Lung microvascular endothelial cell (primary cell): ENCODE results near the gene OR13F1. TPM values are rescaled to one million over a fixed set of nuclear protein-coding genes. Genes with fewer than 3 reads are reported as not detected.
"Not testable (repeated sequence)": the region's sequence is repeated elsewhere in the genome, so short reads cannot be mapped to it uniquely, and the experiment has no call there.

Source experiments
- DNase-seq, 2 donors: peaks; one replicate each; pipeline versions ENCODE4 v3.0.0 to v3.0.0-alpha.2; 2010; ENCODE audit warnings: low read depth in 2 of 2
- total RNA-seq: library from RNA; depleted of rRNA; stranded (reverse); fragments of >200 nt; gene quantifications from 2 replicates; pipeline ENCODE4 v1.2.1, GENCODE V29; 2014

OR13F1 gene
- total RNA-seq, result not detected in 2 replicates

- DNase-seq, result no peak
Observed at GRCh38 chr9:104503963-104504362, at the start of gene OR13F1. OR13F1 (plus strand) TSS chr9:104504263; CDS start chr9:104504263, 0 bp downstream.

- no peak for DNase-seq
Observed at GRCh38 chr9:104456831-104457230, 47.2 kb upstream of the OR13F1 start.

- DNase-seq, result no peak
Observed at GRCh38 chr9:104463864-104464263, 40.2 kb upstream of the OR13F1 start.

- DNase-seq, result no peak
Observed at GRCh38 chr9:104468261-104468660, 35.8 kb upstream of the OR13F1 start.

- DNase-seq, result no peak
Observed at GRCh38 chr9:104482921-104483570, 21.0 kb upstream of the OR13F1 start.

- DNase-seq, result no peak
Observed at GRCh38 chr9:104485014-104485413, 19.0 kb upstream of the OR13F1 start.

GRCh38 chr9:104494808-104495207 lies 9.3 kb upstream of the OR13F1 start:
- DNase-seq, result no peak

GRCh38 chr9:104503440-104503839 lies 623 bp upstream of the OR13F1 start:
- DNase-seq, result no peak

GRCh38 chr9:104506565-104506964 lies 2.5 kb downstream of the OR13F1 start:
- no peak for DNase-seq

- no peak for DNase-seq
Observed at GRCh38 chr9:104514901-104515300, 10.8 kb downstream of the OR13F1 start.

- not testable (repeated sequence) for DNase-seq
Observed at GRCh38 chr9:104520241-104520640, 16.2 kb downstream of the OR13F1 start.

- DNase-seq, result no peak
Observed at GRCh38 chr9:104527109-104527508, 23.0 kb downstream of the OR13F1 start, which contains the start of gene OR13C4. OR13C4 (minus strand) TSS chr9:104527209; CDS start chr9:104527209, 0 bp downstream.

GRCh38 chr9:104536756-104537155 lies 32.7 kb downstream of the OR13F1 start, which contains the start of gene OR13C3:
OR13C3 (minus strand) TSS chr9:104536856; CDS start chr9:104536723, 133 bp downstream.
- DNase-seq, result no peak

- no peak for DNase-seq
Observed at GRCh38 chr9:104539275-104539674, 35.2 kb downstream of the OR13F1 start.

GRCh38 chr9:104544644-104545043 lies 40.6 kb downstream of the OR13F1 start:
- no peak for DNase-seq

GRCh38 chr9:104553261-104553660 lies 49.2 kb downstream of the OR13F1 start:
- DNase-seq, result no peak

Other genes starting within 250 kb of the OR13F1 start
- gene OR13C4, start 22.9 kb downstream of the OR13F1 start, total RNA-seq, result not detected in 2 replicates
- gene OR13C3, start 32.6 kb downstream of the OR13F1 start, total RNA-seq, result not detected in 2 replicates
- gene OR13C8, start 64.9 kb downstream of the OR13F1 start, total RNA-seq, result not detected in 2 replicates
- gene OR13C5, start 95.2 kb downstream of the OR13F1 start, total RNA-seq, result not detected in 2 replicates
- gene OR13C2, start 101.4 kb downstream of the OR13F1 start, total RNA-seq, result not detected in 2 replicates
- not detected in 2 replicates for gene OR13C9, start 113.9 kb downstream of the OR13F1 start, total RNA-seq
- not detected in 2 replicates for gene OR13D1, start 190.3 kb downstream of the OR13F1 start, total RNA-seq
- 33.9 and 41.2 TPM in 2 replicates for gene NIPSNAP3A, start 243.4 kb downstream of the OR13F1 start, total RNA-seq